ENCODE measurements around the gene DICER1.

GRCh38 chr14:95107711-95108110, 49.6 kb downstream of the DICER1 start:
- TF ChIP-seq POLR2A (IDR thresholded peaks at IDR 0.05) (no peak), CTCF (IDR thresholded peaks at IDR 0.05) (no peak)
